Neuronal stem cell (in vitro differentiated cells): ENCODE measurements around the gene LILRA5. TPM values are rescaled to one million over a fixed set of nuclear protein-coding genes. Genes with fewer than 3 reads are reported as not detected.
"Not testable (repeated sequence)": the region's sequence is repeated elsewhere in the genome, so short reads cannot be mapped to it uniquely, and the experiment has no call there.

Experiments
- DNase-seq: peaks from one replicate; pipeline ENCODE4 v3.0.0-alpha.2; 2013; ENCODE audit warnings: low spot score
- H2AFZ ChIP-seq: one replicate; pipeline ENCODE4 v1.6.1; 2013; ENCODE audit warnings: mild to moderate bottlenecking, low read length, inconsistent platforms
- H2AK5ac ChIP-seq: 2 replicates; pipeline ENCODE4 v1.6.1; 2013; ENCODE audit warnings: low read depth, mild to moderate bottlenecking, inconsistent platforms, low read length, moderate library complexity, mixed read lengths
- H2BK120ac ChIP-seq: 2 replicates; pipeline ENCODE4 v1.6.1; 2013; ENCODE audit warnings: low read depth, mild to moderate bottlenecking, inconsistent platforms, low read length, moderate library complexity, mixed read lengths
- H2BK12ac ChIP-seq: one replicate; pipeline ENCODE4 v1.6.1; 2013; ENCODE audit warnings: low read length, inconsistent platforms
- H2BK15ac ChIP-seq: 2 replicates; pipeline ENCODE4 v1.6.1; 2013; ENCODE audit warnings: mild to moderate bottlenecking, low read length, inconsistent platforms, mixed read lengths
- H2BK5ac ChIP-seq: one replicate; pipeline ENCODE4 v1.6.1; 2013; ENCODE audit warnings: inconsistent platforms, mild to moderate bottlenecking, low read length, moderate library complexity
- H3K14ac ChIP-seq: one replicate; pipeline ENCODE4 v1.6.1; 2013; ENCODE audit warnings: low read length, inconsistent platforms
- H3K18ac ChIP-seq: 2 replicates; pipeline ENCODE4 v1.6.1; 2013; ENCODE audit warnings: low read length, inconsistent platforms
- H3K23ac ChIP-seq: 2 replicates; pipeline ENCODE4 v1.6.1; 2013; ENCODE audit warnings: low read depth, mild to moderate bottlenecking, mixed read lengths, low read length, inconsistent platforms; ENCODE audit not compliant: poor library complexity
- H3K27ac ChIP-seq: replicated peaks from 3 replicates; pipeline ENCODE4 v1.5.1; 2013; ENCODE audit warnings: low read length, inconsistent platforms
- H3K27me3 ChIP-seq, 3 experiments: 2 replicates each; pipeline ENCODE4 v1.6.1; 2013; ENCODE audit warnings: low read length in 3 of 3, mild to moderate bottlenecking in 2 of 3, inconsistent platforms in 1 of 3, low read depth in 1 of 3, mixed read lengths in 1 of 3, moderate library complexity in 1 of 3; ENCODE audit not compliant: control insufficient read depth in 3 of 3, insufficient read depth in 3 of 3
- H3K36me3 ChIP-seq, 2 donors: replicated peaks in 1 of 2; 2 replicates each; pipeline ENCODE4 v1.6.1; 2013; ENCODE audit warnings: low read length in 2 of 2; ENCODE audit not compliant: control insufficient read depth in 2 of 2, insufficient read depth in 2 of 2
- H3K4ac ChIP-seq: 2 replicates; pipeline ENCODE4 v1.6.1; 2013; ENCODE audit warnings: inconsistent platforms, mild to moderate bottlenecking, low read length, moderate library complexity
- H3K4me1 ChIP-seq, 2 donors: 1 replicate in 1 of 2; 2 replicates in 1 of 2; pipeline ENCODE4 v1.6.1; 2013; ENCODE audit warnings: low read length in 2 of 2, low read depth in 1 of 2; ENCODE audit not compliant: control insufficient read depth in 2 of 2, insufficient read depth in 1 of 2
- H3K4me2 ChIP-seq: one replicate; pipeline ENCODE4 v1.6.1; 2013; ENCODE audit warnings: mild to moderate bottlenecking, low read length, inconsistent platforms; ENCODE audit not compliant: insufficient read depth, poor library complexity, severe bottlenecking
- H3K4me3 ChIP-seq, 2 donors: 2 replicates each; pipeline ENCODE4 v1.5.1; 2013; ENCODE audit warnings: low read length in 2 of 2, mild to moderate bottlenecking in 2 of 2, inconsistent platforms in 1 of 2, moderate library complexity in 1 of 2
- H3K79me1 ChIP-seq: one replicate; pipeline ENCODE4 v1.6.1; 2013; ENCODE audit warnings: low read depth, mild to moderate bottlenecking, inconsistent platforms, low read length, moderate library complexity
- H3K9ac ChIP-seq: one replicate; pipeline ENCODE4 v1.6.1; 2013; ENCODE audit warnings: mild to moderate bottlenecking, low read depth, low read length, inconsistent platforms; ENCODE audit not compliant: poor library complexity
- H3K9me3 ChIP-seq, 2 donors: replicated peaks in 1 of 2; 2 replicates each; pipeline versions ENCODE3 to v1.6.1; 2013; ENCODE audit warnings: low read length in 2 of 2, mild to moderate bottlenecking in 2 of 2, inconsistent platforms in 1 of 2, low read depth in 1 of 2, mixed read lengths in 1 of 2, moderate library complexity in 1 of 2; ENCODE audit not compliant: control insufficient read depth in 2 of 2, insufficient read depth in 1 of 2
- H4K8ac ChIP-seq: one replicate; pipeline ENCODE4 v1.6.1; 2013; ENCODE audit warnings: low read depth, mild to moderate bottlenecking, inconsistent platforms, low read length, moderate library complexity
- H4K91ac ChIP-seq: one replicate; pipeline ENCODE4 v1.6.1; 2013; ENCODE audit warnings: low read length, low read depth, mild to moderate bottlenecking, inconsistent platforms; ENCODE audit not compliant: poor library complexity
- WGBS, 2 donors: extraction: QIAGEN DNeasy Blood & Tissue Kit; methylation state at CpG; one replicate each; pipeline ENCODE4 v1.1.7; 2013; ENCODE audit warnings: missing lambda C conversion rate in 2 of 2, mixed read lengths in 1 of 2; ENCODE audit not compliant: insufficient read length in 2 of 2, insufficient replicate concordance in 1 of 2; ENCODE audit errors: extremely low coverage in 2 of 2; 5-methylcytosine and 5-hydroxymethylcytosine counted together
- polyA plus RNA-seq, 2 experiments: library from polyadenylated mRNA; stranded (reverse); fragments of 200-250 nt; gene quantifications; one replicate each; pipeline ENCODE4 v1.2.3, GENCODE V29; 2013

The LILRA5 gene
- polyA plus RNA-seq (2013, experiment 1 of 2), result not detected
- polyA plus RNA-seq (2013, experiment 2 of 2), result not detected

GRCh38 chr19:54312436-54313377, at the start of gene LILRA5:
LILRA5 (minus strand) TSS chr19:54313166; CDS start chr19:54313019, 147 bp downstream.
- no peak for DNase-seq
- Histone ChIP-seq H3K27me3 (no peaks in the 10 kb centered on the region), H4K8ac (no peak within 1 kb of the TSS), H3K4me1 (no peaks in the 10 kb centered on the region), H4K91ac (no peak within 1 kb of the TSS), H2BK5ac (peak within 1 kb of the TSS; percentile 66), H3K4me2 (no peak within 1 kb of the TSS), H2BK15ac (no peak within 1 kb of the TSS), H3K4me3 (peak within 1 kb of the TSS in 1 of 2 donors; percentile 63), H3K9me3 (peaks cover 0 to 1% of the 10 kb centered on the region in 2 donors), H3K18ac (no peak within 1 kb of the TSS), H2BK12ac (no peak within 1 kb of the TSS), H3K23ac (no peak within 1 kb of the TSS), H3K14ac (peak within 1 kb of the TSS; percentile 71), H3K79me1 (no peaks in the 10 kb centered on the region), H3K27ac (no peak within 1 kb of the TSS), H2BK120ac (no peak within 1 kb of the TSS), H3K9ac (no peak within 1 kb of the TSS), H2AFZ (no peak within 1 kb of the TSS), H2AK5ac (no peak within 1 kb of the TSS), H3K36me3 (no peaks in the 10 kb centered on the region), H3K4ac (no peak within 1 kb of the TSS)
- WGBS, 2 donors, result no CpG with 5 or more reads among the region's 13 CpGs

- H3K4ac ChIP-seq, H3K18ac ChIP-seq, H2BK15ac ChIP-seq, H4K8ac ChIP-seq, H3K9ac ChIP-seq, H2AFZ ChIP-seq, H3K4me2 ChIP-seq, H2BK12ac ChIP-seq, H3K79me1 ChIP-seq, H3K4me1 ChIP-seq, DNase-seq, H2BK5ac ChIP-seq, H3K4me3 ChIP-seq, H2BK120ac ChIP-seq, H3K9me3 ChIP-seq, H3K14ac ChIP-seq, H2AK5ac ChIP-seq, H3K23ac ChIP-seq, H3K36me3 ChIP-seq, H3K27me3 ChIP-seq, H3K27ac ChIP-seq, H4K91ac ChIP-seq: not testable (repeated sequence)
- no CpG with 5 or more reads among the region's 10 CpGs for WGBS, 2 donors
These were observed 48.9 kb upstream of the LILRA5 start for GRCh38 chr19:54361680-54362422.

- not testable (repeated sequence) for H4K8ac ChIP-seq, H2BK15ac ChIP-seq, H3K27ac ChIP-seq, H3K9me3 ChIP-seq, H3K4me1 ChIP-seq, H3K9ac ChIP-seq, H2AFZ ChIP-seq, H3K4me3 ChIP-seq, H3K14ac ChIP-seq, H3K79me1 ChIP-seq, H3K27me3 ChIP-seq, H3K18ac ChIP-seq, DNase-seq, H2BK5ac ChIP-seq, H3K4ac ChIP-seq, H3K4me2 ChIP-seq, H2AK5ac ChIP-seq, H2BK12ac ChIP-seq, H3K23ac ChIP-seq, H3K36me3 ChIP-seq, H2BK120ac ChIP-seq, H4K91ac ChIP-seq
- WGBS, 2 donors, result no CpG with 5 or more reads among the region's 21 CpGs
These were observed 46.3 kb upstream of the LILRA5 start for GRCh38 chr19:54359149-54359820.
